ENCODE measurements around the gene TTYH2.

- no peak for TF ChIP-seq CTCF (IDR thresholded peaks at IDR 0.05)
- TF ChIP-seq POLR2A (IDR thresholded peaks at IDR 0.05), result no peak
- TF ChIP-seq EP300 (IDR thresholded peaks at IDR 0.05), result no peak
These were observed 8.1 kb upstream of the TTYH2 start for GRCh38 chr17:74205274-74205673.

All from upper lobe of left lung (tissue), 4 donors.